Measurements from ENCODE around the gene FBXW12.
A peak's percentile ranks its signal among the peaks of the same experiment; 100 is the strongest.

The FBXW12 gene

DNA sequence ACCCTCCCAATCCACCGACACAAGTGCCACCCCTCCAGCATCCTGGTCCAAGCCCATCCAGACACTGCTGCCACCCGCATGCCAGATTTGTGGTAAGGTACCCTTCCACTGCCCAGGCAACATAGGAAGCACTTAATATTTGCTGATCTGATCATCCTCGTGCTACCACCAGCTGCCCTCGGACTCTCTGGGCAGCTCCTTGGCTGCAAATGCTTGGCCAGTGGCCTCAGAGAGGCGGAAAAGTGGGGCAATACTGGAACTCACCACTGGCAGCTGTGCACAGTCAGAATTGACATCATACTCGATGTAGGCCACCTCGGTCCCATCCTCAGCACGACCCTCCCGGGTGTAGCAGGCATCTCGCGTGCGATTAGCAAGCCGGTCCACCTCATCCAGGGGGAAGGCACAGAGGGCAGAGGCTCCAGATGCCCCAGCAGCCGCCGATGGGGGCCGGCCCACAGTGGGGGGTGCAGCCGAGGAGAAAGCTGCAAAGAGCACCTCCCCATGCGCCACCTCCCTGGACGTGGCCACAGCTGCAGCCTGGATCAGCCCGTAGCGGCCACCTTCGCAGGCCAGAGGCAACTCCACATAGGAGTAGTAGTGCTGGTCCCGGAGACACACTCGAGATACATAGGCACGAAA, 51.3 kb downstream of the FBXW12 start:
- no peak for DNase-seq (ENCODE audit: low read depth)

DNA sequence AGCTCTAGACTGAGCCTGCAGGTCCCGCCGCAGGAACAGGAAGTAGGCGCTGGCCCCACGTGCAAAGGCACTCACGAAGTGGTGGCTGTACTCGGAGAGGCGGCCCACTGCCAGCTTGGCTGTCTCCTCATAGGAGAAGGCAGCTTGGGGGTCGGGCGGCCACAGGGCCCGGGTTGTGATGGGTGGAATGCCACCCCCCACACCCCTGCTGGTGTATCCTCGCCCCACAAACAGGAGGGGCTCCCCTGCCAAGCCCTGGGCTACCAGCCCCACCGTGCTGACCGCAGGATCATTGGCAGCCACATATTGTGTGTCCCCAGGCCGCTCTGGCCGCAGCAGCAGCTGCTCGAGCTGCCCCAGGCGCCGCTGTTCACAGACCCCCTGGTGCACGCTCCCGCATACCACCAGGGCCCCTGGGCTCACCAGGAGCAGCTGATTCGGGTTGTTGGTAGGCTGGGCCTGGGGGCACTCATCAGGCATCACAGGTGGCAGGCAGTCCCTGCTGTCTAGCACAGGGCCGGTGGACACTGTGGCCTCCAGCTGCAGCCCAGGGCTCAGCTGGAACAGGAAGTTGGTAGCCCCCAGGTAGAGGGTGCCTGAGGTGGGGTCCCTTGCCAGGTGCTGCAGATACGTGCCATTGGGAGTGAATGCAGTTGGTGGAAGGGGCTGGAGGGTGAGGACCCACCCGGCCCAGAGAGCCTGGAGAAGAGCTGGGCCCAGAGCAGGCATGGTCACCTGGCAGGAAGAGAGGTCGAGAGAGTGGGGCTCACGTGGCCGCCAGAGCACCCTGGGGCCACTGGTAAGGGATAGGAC, 52.1 kb downstream of the FBXW12 start:
- no peak for DNase-seq (ENCODE audit: low read depth)

DNA sequence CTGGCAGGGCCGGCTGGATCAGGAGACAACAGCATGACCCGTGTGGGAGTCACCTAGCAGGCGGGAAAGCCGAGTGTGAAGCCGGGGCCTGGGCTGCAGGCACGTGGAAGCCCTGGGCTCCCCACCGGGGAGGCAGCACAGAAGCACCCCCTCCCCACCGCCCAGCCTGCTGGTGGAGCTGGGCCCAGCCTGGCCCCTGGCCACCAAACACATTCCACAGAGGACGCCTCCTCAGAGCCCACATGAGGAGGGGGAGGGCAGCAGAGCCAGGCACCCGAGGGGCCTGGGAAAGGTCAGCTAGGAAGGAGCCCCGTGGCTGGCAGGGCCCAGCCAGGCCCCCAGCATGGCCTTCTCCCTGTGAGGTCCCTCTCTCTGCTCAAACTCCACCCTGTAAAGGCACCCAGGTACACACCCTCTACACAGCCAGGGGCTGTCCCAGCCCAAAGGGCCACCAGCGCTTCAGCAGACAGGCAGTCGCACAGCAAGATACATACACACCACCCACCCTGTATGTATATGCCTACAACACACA, 53.3 kb downstream of the FBXW12 start:
- DNase-seq (ENCODE audit: low read depth), result no peak

DNA sequence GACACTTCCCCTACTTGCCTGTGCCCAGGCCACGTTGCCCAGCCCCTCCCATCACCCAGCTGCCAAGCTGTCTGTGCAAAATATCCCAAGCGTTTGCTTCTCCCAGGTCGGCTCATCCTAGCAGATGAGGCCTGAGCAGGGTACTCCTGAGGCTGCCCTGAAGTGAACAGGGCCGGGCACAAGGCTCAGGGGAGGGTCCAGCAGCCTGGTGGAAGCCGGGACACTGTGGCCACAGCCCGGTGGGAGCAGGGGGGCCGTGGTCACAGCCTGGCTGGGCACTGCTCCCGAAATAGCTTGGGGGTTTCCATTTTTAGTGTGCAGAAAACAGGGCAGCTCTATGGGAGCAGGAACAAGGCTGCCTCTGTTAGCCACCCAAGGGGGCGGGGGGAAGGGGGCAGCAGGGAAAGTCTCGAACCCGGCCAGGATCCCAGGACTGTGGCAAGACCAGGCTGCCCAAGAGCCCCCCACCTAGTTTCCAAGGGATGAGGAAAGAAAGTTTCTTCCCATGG, 54.4 kb downstream of the FBXW12 start:
- no peak for DNase-seq (ENCODE audit: low read depth)

DNA sequence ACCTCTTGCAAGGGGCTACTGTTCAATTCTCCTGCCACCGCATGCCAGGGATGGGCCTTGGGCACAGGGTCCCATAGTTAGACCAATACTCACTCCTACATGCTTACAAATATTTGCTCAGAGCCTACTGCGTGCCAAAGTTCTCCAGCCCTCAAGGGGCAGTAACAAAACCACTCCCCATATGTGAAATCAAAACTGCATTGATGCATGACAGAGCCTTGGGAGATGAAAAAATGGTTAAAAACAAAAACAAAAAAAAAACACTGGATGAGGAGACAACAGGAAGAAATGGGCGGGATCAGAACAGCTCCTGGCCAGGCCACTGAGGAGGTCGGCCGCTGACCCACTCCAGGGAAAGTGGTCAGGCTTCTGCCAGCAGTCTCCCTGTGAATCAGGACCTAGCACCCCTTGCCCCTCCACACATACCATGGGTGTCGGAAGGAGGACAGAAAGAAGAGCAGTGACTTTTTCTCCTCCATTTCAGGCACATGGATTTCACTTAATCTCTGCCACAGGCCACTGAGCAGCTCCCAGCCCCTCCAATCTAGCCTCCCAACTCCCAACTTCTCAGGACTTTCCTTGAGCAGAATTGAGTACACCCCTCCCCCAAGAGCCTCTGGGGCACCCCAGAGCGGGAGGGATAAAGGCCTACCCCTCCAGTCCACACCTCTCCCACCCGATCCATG, 55.1 kb downstream of the FBXW12 start:
- no peak for DNase-seq (ENCODE audit: low read depth)

DNA sequence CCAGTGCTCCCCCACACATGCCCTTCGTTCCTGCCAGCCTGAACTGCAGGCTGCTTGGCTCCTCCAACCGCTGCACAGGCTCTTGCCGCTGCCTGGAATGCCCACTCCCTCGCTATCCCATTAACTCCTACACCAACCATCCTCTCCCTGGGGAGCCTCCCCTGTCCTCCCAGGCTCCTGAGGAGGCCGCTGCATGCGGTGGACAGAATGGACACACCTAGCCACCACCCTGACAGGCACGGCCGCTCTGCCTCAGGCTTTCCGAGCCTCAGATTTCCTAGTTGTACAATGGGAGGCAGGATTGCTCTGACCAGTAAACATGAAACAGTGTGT, 55.6 kb downstream of the FBXW12 start:
- no peak for DNase-seq (ENCODE audit: low read depth)

DNA sequence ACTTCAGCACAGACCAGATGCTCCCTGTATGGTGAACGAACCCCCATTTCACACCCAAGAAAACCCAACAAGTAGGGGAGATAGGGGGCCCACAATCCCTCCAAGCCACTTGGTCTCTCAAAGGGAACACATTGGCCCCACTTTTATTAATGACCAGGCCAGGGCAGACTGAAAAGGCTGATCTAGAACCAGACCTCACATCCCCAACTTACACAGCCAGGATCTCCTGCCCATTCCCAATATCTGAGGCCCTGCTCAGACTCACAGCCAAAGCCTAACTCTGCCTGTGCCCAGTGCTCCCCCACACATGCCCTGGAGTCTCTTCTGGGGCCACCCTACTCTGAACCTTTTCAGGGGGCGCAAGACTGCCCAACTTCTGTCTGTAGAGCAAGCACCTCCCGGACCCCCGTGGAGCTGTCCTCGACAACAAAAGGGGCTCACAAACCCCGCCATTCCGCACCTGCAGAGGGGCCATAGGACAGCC, 56.1 kb downstream of the FBXW12 start:
- no peak for DNase-seq (ENCODE audit: low read depth)

DNA sequence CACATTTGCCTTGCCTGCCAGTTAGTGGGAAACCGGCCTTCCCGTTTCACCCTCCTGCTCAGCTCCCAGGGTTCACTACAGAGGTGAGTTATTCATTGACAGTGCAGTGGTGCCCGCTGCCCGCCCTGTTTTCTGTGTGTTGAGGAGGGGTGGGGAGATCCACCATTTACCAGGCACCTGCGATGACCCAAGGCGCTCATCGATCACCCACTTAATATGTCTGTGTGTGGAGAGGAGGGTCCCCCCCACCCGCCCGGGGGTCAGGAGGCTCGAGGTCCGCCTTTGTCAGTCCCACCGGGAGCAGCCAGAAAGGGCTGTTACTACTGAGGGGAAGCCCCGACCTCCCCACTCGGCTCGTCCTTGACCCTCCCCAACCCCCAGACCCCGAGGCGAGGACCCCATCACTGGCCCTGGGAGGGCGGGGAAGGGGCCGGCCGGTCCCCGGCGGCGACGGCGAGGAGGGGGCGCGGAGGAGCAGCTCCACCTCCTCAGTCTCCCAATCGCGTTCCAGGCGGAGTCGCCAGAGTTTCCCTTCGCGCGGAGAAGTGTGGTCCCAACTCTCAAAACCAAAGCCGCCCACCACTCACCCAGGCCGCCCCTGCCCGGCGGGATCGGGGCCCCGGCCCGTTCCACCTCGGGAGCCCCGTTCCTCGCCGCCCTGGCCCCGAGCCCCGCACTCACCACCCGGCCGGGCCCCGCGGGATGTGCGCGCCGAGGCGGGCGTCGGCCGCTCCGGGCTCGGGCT, 56.7 kb downstream of the FBXW12 start:
- DNase-seq (ENCODE audit: low read depth), result no peak

DNA sequence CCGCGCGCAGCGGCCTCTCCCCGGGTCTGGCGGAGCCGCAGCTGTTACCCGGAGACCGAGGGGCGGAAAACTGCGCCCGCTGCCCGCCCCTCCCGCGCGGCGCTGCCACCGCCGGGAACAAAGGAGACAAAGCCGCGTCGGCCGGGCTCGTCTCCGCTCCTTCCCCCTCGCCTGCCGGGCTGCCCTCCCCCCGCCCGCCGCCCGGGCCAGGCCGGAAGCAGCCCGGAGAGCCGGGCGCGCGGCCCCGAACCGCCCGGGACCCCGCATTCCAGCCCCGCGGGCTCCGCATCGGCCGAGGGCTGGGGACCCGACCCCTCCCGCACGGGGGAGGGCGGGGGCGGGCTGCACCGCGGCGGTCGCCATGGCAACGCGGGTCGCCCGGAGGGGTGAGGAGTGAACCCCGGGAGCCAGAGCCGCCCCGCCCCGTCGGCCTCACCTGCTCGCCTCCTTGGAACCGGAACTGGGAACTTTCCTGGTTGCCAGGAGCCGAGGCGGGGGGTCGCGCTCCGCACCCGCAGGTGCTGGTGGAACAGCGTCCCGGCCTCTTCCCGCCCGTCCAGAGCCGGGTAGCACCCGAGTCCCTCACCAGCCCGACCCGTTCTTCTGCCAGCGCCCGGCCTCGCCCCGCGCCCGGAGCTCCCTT, 57.4 kb downstream of the FBXW12 start:
- peak; percentile 43 for DNase-seq (ENCODE audit: low read depth)

DNA sequence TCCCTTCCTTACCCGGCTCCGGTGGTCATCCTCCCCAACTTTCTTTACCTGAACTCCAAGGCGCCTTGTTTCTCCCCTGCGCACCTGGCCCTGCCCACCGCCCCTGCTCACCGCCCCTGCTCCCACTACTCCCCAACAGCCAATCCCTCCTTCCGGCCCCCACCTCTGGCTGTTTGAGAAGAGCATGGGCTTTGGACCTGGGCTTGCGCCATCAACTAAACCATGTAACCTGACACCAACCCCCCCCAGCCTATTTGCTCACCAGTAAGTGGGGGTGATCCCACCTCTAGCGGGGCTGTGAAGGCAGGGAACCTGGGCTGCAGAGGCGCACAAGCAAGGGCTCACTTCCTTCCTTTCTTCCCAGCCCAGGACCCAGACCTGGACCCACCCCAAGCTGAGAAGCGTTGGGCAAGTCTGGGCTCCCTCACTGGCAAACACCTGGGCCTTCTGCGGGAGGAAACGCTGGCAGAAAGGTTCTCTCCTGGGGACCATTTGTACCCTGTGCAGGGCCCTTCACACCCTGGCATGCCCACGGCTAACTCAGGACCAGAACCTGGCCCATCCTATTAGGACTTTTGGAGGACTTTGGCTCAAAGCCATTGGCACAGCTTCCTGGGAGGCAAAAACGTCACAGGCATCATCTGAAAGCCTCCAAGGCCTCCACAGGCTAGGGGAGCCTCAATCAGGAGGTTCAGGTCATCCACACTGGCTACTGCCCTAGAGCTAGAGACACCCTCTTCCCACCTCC, 58.1 kb downstream of the FBXW12 start, which contains the start of gene PLXNB1:
PLXNB1 (minus strand) TSS at position 127 of the 748 bp plus-strand sequence. CDS start 5,475 bp downstream, outside the sequence.
- DNase-seq (ENCODE audit: low read depth), result peak; percentile 4

DNA sequence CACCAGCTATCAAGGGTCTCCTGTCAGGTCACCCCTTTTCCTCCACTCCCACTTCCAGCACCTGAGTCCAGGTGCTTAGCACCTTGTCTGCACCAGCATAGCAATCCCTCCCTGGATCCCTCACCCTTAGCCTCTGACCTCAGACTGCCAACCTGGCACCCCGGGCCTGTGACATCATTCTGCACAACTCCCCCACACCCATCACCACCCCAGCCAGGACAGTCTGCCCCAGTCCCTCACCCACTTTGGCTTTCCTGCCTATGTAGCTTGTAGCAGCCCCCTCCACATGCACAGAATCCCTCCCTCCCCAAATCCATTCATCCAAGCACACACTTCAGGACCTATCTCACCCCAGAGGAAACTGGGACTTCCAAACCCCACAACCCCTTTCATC, 58.7 kb downstream of the FBXW12 start:
- DNase-seq (ENCODE audit: low read depth), result no peak

DNA sequence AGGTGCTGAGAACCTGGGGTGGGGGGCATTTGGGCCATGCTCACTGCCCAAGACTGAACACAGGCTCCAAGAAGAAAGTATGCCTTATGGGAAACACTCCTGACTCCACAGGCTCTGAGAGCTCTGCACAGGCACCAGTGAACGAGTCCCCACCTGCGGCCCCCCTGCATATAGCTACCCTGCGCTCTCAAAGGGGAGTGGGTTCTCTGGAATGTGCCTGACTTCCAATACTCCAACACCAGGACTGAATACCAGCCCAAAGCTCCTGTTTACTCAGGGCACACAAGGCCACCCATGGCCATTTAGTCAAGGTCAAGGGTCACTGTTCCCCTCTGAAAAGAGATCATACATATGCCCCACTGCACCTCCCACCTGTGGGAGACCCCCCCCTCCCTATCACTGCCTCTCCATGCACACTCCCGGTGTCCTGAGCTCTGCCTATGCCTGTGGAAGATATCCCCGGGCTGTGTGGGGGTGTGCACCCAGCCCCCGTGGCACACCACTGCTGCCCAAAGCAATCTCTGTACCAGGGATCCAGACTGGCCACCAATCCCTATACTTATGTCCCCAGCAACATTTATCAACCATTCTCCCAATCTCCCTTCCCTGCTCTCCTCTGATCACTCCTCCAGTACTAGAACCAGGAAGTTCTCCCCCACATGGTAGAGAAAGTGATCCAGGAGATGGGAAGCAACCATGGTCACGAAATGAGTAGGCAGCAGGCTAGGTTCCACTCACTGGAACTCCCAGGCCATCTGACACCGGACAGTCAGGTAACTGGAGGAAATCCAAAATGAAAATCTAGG, 59.4 kb downstream of the FBXW12 start:
- DNase-seq (ENCODE audit: low read depth), result no peak

DNA sequence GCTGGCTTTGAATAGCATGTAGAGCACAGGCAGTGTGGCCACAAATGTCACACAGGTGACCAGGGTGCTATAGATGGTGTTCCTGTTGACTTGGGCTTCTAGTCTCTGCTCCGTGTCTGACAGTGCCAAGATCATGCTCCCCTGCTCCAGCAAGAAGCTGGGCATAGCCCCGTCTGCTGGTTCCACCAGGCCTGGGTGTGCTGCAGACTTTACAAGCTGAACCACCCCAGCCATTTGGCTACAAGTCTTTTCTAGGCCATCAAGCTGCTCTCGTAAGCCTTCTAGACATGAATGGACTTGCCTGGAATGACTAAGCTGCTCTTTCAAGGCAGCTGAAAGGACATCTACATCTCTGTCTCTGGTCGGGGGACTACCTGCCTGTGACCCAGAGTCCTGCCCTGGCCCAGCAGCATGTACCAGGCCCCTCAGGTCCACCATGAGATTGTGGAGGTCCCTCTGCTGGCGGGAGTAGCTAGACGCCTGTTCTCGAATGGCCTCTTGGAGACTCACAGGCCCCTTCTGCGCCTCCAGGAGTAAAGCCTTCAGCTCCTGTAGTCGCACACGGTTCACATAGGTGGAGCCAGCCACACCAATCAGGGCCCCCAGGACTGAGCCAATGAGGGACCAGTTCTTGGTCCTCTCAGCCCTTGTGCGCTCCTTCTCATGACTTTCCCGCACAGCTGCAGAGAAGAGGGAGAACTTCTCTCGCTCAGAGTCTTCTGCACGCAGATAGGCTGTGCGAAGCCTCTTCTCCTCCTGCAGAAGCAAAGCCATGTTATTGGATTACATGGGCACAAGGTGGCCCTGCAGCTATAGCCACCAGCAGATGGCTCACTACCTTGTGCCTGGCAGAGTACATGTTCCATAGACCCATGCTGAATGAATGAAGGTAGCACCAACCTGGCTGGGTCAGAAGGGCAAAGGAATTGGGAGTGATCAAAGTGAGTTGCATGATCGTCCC, 60.7 kb downstream of the FBXW12 start:
- DNase-seq (ENCODE audit: low read depth), result no peak

DNA sequence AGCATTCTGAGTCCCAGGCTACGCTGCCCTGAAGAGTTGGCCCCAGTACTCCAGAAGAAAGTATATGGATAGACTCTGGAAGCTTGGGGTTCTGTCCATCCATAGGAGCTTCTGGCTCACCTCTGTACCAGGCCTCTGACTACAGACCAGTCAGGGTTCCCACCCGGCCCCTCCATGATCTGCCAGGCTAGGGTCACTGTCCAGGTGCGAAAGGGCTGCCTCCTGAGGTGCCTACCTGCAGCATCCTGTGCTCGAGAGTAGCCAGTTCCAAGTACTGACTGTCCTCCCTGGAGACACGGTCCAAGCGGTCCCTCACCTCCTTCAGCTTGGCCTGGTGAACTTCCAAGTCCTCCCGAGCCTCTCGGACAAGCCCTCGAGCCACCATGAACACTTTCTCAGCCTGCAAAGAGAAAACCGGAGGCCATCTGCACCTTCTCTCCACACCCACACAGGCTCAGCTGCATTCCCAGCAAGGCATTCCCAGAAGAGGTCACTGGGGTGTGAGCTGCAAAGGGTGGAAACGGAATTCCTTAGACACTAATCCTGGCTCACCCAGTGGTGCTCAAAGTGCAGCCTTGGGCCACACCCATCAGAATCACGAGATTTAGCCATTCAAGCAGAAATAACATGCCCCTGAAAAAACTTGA, 61.6 kb downstream of the FBXW12 start:
- DNase-seq (ENCODE audit: low read depth), result no peak

DNA sequence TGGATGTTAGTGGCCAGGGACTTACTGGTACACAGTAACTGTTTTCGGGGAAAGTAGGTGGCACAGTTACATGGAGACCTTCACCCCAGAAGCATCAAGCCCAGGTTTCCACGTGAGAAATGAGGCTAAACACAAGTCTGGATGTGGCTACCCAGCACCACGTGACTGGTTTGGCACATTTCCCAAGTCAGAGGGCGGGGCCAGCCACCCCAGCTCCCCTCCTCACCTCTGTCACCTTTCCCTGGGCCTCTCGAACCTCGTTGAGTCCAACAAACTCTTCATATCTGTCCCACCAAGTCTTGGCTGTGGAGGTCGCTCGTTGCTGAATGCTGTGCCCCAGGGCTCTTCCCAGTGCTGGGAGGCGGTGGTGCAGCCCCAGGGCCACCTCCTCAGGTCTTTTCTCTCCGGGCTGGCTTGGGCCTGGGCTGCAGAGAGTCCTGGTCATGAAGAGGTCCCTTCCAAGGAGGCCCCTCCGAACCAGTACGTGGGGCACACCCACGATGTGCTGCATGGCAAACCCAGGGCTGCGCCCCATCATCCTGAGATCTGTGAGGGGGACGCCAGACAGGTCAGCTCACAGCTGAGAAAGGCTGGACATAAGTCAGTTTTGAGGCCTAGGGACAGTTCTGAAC, 62.7 kb downstream of the FBXW12 start:
- DNase-seq (ENCODE audit: low read depth), result no peak

DNA sequence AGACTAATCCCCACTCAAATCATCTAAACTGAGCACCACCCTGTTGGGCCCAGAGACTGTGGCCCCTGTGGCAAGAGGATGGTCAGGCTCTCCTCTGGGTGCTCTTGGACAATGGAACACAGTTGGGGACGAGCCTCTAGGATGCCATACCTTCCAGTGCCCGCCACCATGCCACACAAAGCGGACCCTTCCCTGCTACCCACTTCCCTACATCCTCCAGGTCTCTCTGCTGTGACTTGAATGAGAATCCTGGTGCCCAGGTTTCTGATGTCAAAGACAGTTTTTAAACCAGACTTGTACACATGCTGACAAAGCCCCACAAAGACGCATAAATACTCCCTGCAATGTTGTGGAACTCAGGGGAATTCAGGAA, 63.2 kb downstream of the FBXW12 start:
- no peak for DNase-seq (ENCODE audit: low read depth)

DNA sequence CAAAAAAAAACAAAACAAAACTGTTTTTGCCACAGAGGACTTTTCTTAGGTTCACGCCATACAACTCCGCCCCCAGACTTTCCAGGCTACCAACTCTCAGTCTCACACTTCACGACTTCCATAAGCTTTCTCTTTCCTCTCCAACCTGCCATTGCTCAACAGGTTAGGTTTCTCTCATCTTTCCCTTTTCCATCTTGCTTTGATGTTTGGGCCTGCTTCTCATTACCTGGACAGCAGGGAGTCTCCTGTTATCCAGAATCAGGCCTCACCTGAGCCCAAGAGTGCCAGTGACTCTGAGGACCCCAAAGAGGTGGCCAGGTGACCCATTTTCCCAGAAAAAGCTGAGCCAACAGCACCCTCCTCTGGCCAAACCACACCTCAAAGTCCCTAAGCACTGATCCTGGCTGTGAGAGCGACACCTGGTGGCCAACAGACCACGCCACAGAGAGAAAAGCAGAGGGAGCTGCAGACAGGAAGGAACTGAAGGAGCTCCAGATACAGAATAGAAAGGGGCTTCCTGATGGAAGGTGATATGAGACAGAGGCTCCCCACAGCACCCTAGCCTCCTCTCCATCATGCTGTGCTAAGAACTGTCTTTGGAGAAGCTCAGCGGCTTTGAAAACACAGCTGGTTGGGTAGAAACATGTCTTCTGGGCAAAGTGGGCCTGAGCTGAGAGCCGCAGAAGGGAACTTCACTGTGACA, 63.9 kb downstream of the FBXW12 start:
- peak; percentile 83 for DNase-seq (ENCODE audit: low read depth)

Data from stimulated activated CD8-positive, alpha-beta memory T cell treated with anti-CD3 and anti-CD28 coated beads, Interleukin-12 subunit alpha, Interleukin-12 subunit beta, amount 100 ng/mL, for 1 hour (primary cell).